Gastrocnemius medialis (tissue), 4 donors: Measurements from ENCODE around the gene NR4A1.

Experiments
- POLR2A ChIP-seq, 2 donors: fragments of 450-650 bp; IDR thresholded peaks; one replicate each; pipeline ENCODE4 v1.6.1; 2017; ENCODE audit warnings: antibody characterized with exemption in 2 of 2, mild to moderate bottlenecking in 2 of 2, moderate library complexity in 2 of 2
- TF ChIP-seq, protein P1 (sequence below), 5 experiments: fragments of 450-650 bp in 3 of 5; fragments of 200-600 bp in 2 of 5; sonication (generic) in 2 of 5; IDR thresholded peaks in 4 of 5; conservative IDR thresholded peaks in 1 of 5; 1 replicate in 4 of 5; 2 replicates in 1 of 5; pipeline ENCODE4 v1.5.1; 2016 to 2019; ENCODE audit warnings: antibody characterized with exemption in 5 of 5, mild to moderate bottlenecking in 3 of 5, moderate library complexity in 3 of 5

DNA sequence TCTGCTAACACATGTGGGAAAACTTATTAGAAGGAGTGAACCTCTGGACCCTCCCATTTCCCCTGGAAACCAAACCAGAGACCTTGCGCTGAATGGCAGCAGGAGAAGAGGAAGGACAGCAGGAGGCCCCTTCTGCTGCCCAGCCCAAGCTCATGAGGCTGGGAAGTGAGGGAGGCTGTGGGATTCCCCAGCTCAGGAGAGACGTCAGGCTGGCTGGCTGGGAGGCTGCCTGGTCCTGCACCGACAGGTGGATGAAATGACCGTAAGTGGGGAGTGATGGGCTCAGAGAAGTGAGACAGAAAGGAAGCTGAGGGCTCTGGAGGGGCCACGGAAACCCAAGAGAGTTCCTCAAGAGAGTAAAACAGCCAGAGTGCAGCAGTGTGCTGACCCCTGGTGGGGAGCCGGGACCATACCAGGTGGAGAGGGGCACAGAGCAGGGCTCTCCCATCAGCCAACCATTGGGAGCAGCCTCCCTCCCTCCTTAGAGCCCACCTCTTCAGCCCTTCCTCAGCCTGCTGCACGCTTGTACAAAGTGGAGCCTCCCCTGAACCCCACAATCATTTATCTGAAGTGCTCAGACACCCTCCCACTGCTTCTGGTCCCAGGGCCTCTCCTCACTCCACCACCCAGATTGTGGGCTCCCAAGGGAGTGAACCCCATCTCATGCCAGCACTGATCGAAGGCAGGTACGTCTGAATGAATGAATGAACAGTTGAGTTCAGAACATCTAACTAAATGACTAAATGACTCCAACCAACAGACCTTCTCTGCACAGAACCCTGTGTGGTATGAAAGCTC lies 30.5 kb upstream of the NR4A1 start:
- TF ChIP-seq POLR2A (IDR thresholded peaks at IDR 0.05), result no peak
- TF ChIP-seq, protein P1, sequence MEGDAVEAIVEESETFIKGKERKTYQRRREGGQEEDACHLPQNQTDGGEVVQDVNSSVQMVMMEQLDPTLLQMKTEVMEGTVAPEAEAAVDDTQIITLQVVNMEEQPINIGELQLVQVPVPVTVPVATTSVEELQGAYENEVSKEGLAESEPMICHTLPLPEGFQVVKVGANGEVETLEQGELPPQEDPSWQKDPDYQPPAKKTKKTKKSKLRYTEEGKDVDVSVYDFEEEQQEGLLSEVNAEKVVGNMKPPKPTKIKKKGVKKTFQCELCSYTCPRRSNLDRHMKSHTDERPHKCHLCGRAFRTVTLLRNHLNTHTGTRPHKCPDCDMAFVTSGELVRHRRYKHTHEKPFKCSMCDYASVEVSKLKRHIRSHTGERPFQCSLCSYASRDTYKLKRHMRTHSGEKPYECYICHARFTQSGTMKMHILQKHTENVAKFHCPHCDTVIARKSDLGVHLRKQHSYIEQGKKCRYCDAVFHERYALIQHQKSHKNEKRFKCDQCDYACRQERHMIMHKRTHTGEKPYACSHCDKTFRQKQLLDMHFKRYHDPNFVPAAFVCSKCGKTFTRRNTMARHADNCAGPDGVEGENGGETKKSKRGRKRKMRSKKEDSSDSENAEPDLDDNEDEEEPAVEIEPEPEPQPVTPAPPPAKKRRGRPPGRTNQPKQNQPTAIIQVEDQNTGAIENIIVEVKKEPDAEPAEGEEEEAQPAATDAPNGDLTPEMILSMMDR (IDR thresholded peaks at IDR 0.05 in 4 of 5, conservative IDR thresholded peaks at IDR 0.05 in 1 of 5), result peak; percentile 15 to 57 (median 49)
